Heart left ventricle (tissue), 13 donors: Measurements from ENCODE around the gene NFKBIB.

ENCODE experiments used
- POLR2A ChIP-seq, 2 donors: fragments of 450-650 bp; IDR thresholded peaks; one replicate each; pipeline ENCODE4 v1.6.1; 2017; ENCODE audit warnings: antibody characterized with exemption in 2 of 2, mild to moderate bottlenecking in 2 of 2, moderate library complexity in 2 of 2
- TF ChIP-seq, protein P1 (sequence below), 12 donors: fragments of 200-600 bp; sonication (generic) in 4 of 12; IDR thresholded peaks; one replicate each; pipeline versions ENCODE4 v1.5.0 to v1.8.0; 2018 to 2022; ENCODE audit warnings: antibody characterized with exemption in 12 of 12, mild to moderate bottlenecking in 5 of 12
- donor health status: ischemic (EF 13 %, LVEDD 7.1; RV severe dilation, severe dysfunction).
- donor health status: DM: no; HTN: yes; CAD: no.
- donor health status: DM: no; HTN: no; CAD: no.
- donor health status: ischemic (EF 25% LVEDD 6.9; RV normal size, moderate dysfunction).
- donor health status: ischemic (EF 25% LVEDD 5.7; RV mildly dilated, moderate dysfunction).
- donor health status: ischemic (EF 35%, LVEDD 5.7; RV mildly dilated, moderate dysfunction).
- donor health status: nonischemic (EF 11% LVEDD 7.7; RV severe dilation, severe dysfunction).
- donor health status: DM: yes; HTN: yes; CAD: no.
- donor health status: PGD.
- donor health status: ischemic (EF 29% LVEDD 5.4; RV normal size, mild dysfunction).
- donor health status: nonischemic (EF 23%, LVEDD 6.1; RV moderate dilation, normal function).

DNA sequence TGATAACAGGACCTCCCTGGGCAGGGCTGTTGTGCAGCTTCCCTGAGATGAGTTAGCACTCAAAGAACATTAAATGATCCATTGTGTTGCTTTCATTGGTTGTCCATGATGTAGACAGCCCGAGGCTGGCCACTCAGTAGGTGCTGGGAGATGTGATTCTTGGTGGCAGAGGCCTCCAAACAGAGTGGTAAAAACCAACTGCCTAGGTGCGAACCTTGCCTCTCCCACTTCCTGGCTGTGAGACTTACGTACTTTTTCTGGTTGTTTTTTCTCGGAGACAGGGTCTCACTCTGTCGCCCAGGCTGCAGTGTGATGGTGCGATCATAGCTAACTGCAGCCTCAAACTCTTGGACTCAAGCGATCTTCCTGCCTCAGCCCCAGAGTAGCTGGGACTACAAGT is 24.6 kb downstream of the NFKBIB start:
- no peak for TF ChIP-seq POLR2A (IDR thresholded peaks at IDR 0.05)
- TF ChIP-seq, protein P1, sequence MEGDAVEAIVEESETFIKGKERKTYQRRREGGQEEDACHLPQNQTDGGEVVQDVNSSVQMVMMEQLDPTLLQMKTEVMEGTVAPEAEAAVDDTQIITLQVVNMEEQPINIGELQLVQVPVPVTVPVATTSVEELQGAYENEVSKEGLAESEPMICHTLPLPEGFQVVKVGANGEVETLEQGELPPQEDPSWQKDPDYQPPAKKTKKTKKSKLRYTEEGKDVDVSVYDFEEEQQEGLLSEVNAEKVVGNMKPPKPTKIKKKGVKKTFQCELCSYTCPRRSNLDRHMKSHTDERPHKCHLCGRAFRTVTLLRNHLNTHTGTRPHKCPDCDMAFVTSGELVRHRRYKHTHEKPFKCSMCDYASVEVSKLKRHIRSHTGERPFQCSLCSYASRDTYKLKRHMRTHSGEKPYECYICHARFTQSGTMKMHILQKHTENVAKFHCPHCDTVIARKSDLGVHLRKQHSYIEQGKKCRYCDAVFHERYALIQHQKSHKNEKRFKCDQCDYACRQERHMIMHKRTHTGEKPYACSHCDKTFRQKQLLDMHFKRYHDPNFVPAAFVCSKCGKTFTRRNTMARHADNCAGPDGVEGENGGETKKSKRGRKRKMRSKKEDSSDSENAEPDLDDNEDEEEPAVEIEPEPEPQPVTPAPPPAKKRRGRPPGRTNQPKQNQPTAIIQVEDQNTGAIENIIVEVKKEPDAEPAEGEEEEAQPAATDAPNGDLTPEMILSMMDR (IDR thresholded peaks at IDR 0.05): no peak
